SK-N-SH (cell line): ENCODE measurements around the gene DLG1. TPM values are rescaled to one million over a fixed set of nuclear protein-coding genes. Genes with fewer than 3 reads are reported as not detected.

Source experiments
- CTCF ChIA-PET: fragments of 300-600, 350-600 bp; formaldehyde crosslinking; extraction: SDS; loops from one replicate; lab custom pipeline; 2021; lab: Yijun Ruan, JAX
- POLR2A ChIA-PET: fragments of 350-600 bp; sonication (Branson Sonifier 250); formaldehyde crosslinking; extraction: SDS; loops from one replicate; lab custom pipeline; 2020; ENCODE audit warnings: antibody characterized with exemption, inconsistent platforms; lab: Yijun Ruan, JAX
- DNase-seq: peaks from one replicate; pipeline ENCODE4 v3.0.0; 2012
- H2AFZ ChIP-seq: fragments of 200-600 bp; sonication (generic); 2 replicates; pipeline ENCODE4 v1.8.1; 2016; ENCODE audit warnings: antibody characterized with exemption, mild to moderate bottlenecking, low read depth
- H3F3A ChIP-seq: fragments of 200-600 bp; sonication (generic); replicated peaks from 2 replicates; pipeline ENCODE3; 2016; ENCODE audit warnings: antibody characterized with exemption, mild to moderate bottlenecking; ENCODE audit not compliant: insufficient read depth
- H3K27ac ChIP-seq, 2 experiments: fragments of 200-500 bp in 1 of 2; fragments of 200-600 bp in 1 of 2; sonication (Bioruptor generic) in 1 of 2; sonication (generic), shearing (Covaris generic) in 1 of 2; 2 replicates each; pipeline versions ENCODE4 v1.5.1 to v1.6.1; 2014 to 2016; ENCODE audit warnings: low read depth in 2 of 2, inconsistent platforms in 1 of 2, low read length in 1 of 2, mild to moderate bottlenecking in 1 of 2, mixed read lengths in 1 of 2
- H3K27me3 ChIP-seq: fragments of 200-600 bp; sonication (generic), shearing (Covaris generic); 2 replicates; pipeline ENCODE4 v1.6.1; 2016; ENCODE audit warnings: mixed run types; ENCODE audit not compliant: insufficient read depth
- H3K36me3 ChIP-seq, 2 experiments: fragments of 200-500 bp in 1 of 2; fragments of 200-600 bp in 1 of 2; sonication (Bioruptor generic) in 1 of 2; sonication (generic) in 1 of 2; replicated peaks in 1 of 2; 2 replicates each; pipeline versions ENCODE3 to v1.5.1; 2014 to 2016; ENCODE audit warnings: low read length in 1 of 2, mild to moderate bottlenecking in 1 of 2; ENCODE audit not compliant: insufficient read depth in 2 of 2, control insufficient read depth in 1 of 2
- H3K4me1 ChIP-seq, 2 experiments: fragments of 200-500 bp in 1 of 2; fragments of 200-600 bp in 1 of 2; sonication (Bioruptor generic) in 1 of 2; sonication (generic), shearing (Covaris generic) in 1 of 2; 2 replicates each; pipeline versions ENCODE4 v1.5.1 to v1.6.1; 2014 to 2016; ENCODE audit warnings: low read depth in 1 of 2, low read length in 1 of 2, mixed run types in 1 of 2; ENCODE audit not compliant: insufficient read depth in 2 of 2, control insufficient read depth in 1 of 2
- H3K4me2 ChIP-seq: fragments of 200-600 bp; sonication (generic), shearing (Covaris generic); 2 replicates; pipeline ENCODE4 v1.6.1; 2017; ENCODE audit warnings: mixed run types
- H3K4me3 ChIP-seq, 2 experiments: fragments of 200-500 bp in 1 of 2; fragments of 200-600 bp in 1 of 2; sonication (Bioruptor generic) in 1 of 2; sonication (generic), shearing (Covaris generic) in 1 of 2; 2 replicates each; pipeline versions ENCODE4 v1.5.1 to v1.8.1; 2014 to 2016; ENCODE audit warnings: low read depth in 2 of 2, inconsistent platforms in 1 of 2, low read length in 1 of 2, mild to moderate bottlenecking in 1 of 2, mixed read lengths in 1 of 2, moderate library complexity in 1 of 2
- H3K79me2 ChIP-seq: fragments of 200-600 bp; sonication (generic); 2 replicates; pipeline ENCODE4 v1.8.1; 2017; ENCODE audit warnings: mild to moderate bottlenecking; ENCODE audit not compliant: insufficient read depth
- H3K9ac ChIP-seq: fragments of 200-600 bp; sonication (generic); 2 replicates; pipeline ENCODE4 v1.6.1; 2017; ENCODE audit warnings: mixed run types
- H3K9me2 ChIP-seq: fragments of 200-600 bp; sonication (generic); 2 replicates; pipeline ENCODE4 v1.6.1; 2017; ENCODE audit warnings: mixed run types
- H3K9me3 ChIP-seq: fragments of 200-600 bp; sonication (generic); 2 replicates; pipeline ENCODE4 v1.6.1; 2017; ENCODE audit warnings: mixed run types, mild to moderate bottlenecking, moderate library complexity
- H4K20me1 ChIP-seq: fragments of 200-600 bp; sonication (generic); 2 replicates; pipeline ENCODE4 v1.6.1; 2017; ENCODE audit warnings: mild to moderate bottlenecking, mixed run types; ENCODE audit not compliant: insufficient read depth
- CHD2 ChIP-seq: fragments of 150-350 bp; IDR thresholded peaks from 2 replicates; pipeline ENCODE4 v1.6.1; 2018; ENCODE audit warnings: low read length; ENCODE audit not compliant: partially characterized antibody
- EP300 ChIP-seq, 2 experiments: IDR thresholded peaks; 2 replicates each; pipeline versions ENCODE4 v1.4.0 to v1.6.1; 2012; ENCODE audit warnings: borderline replicate concordance in 1 of 2, low read depth in 1 of 2, low read length in 1 of 2
- FOXJ3 ChIP-seq: sonication (generic); formaldehyde crosslinking; IDR thresholded peaks from 2 replicates; pipeline ENCODE4 v1.5.1; 2020; ENCODE audit warnings: mild to moderate bottlenecking, missing genetic modification reagents
- IRF3 ChIP-seq: fragments of 150-350 bp; IDR thresholded peaks from 2 replicates; pipeline ENCODE4 v1.6.1; 2016; ENCODE audit warnings: mild to moderate bottlenecking, low read depth, low read length
- JUND ChIP-seq: IDR thresholded peaks from 2 replicates; pipeline ENCODE4 v1.4.0; 2012
- MEF2A ChIP-seq: IDR thresholded peaks from 2 replicates; pipeline ENCODE4 v1.4.0; 2012; ENCODE audit warnings: low read depth, borderline replicate concordance
- RCOR1 ChIP-seq: fragments of 150-350 bp; IDR thresholded peaks from 2 replicates; pipeline ENCODE4 v1.6.1; 2017; ENCODE audit warnings: antibody characterized with exemption, low read length
- RFX5 ChIP-seq: IDR thresholded peaks from 2 replicates; pipeline ENCODE4 v1.6.1; 2012; ENCODE audit warnings: mild to moderate bottlenecking, improper control_type of control experiment, low read length
- RXRA ChIP-seq: IDR thresholded peaks from 2 replicates; pipeline ENCODE4 v1.4.0; 2012; ENCODE audit warnings: low read depth, mild to moderate bottlenecking, borderline replicate concordance
- TAF1 ChIP-seq: IDR thresholded peaks from 2 replicates; pipeline ENCODE4 v1.6.1; 2012; ENCODE audit warnings: low read depth, mild to moderate bottlenecking, low read length, moderate library complexity, borderline replicate concordance
- TCF12 ChIP-seq: IDR thresholded peaks from 2 replicates; pipeline ENCODE4 v1.4.0; 2012
- YY1 ChIP-seq: IDR thresholded peaks from 2 replicates; pipeline ENCODE4 v1.4.0; 2012; ENCODE audit warnings: low read depth, mild to moderate bottlenecking
- WGBS: methylation state at CpG from one replicate; pipeline ENCODE4 v1.1.6; 2017; ENCODE audit warnings: low lambda C conversion rate; 5-methylcytosine and 5-hydroxymethylcytosine counted together
- polyA plus RNA-seq, 3 experiments: library from polyadenylated mRNA; depleted of rRNA; stranded (reverse); fragments of >200 nt; gene quantifications; 2 replicates each; pipeline ENCODE4 v1.2.3, GENCODE V29; 2012
- TF ChIP-seq, protein P1 (sequence below): IDR thresholded peaks from 2 replicates; pipeline ENCODE4; 2012
- TF ChIP-seq, protein P2 (sequence below): fragments of 200-600 bp; sonication (generic); IDR thresholded peaks from 2 replicates; pipeline ENCODE4 v1.6.1; 2017; ENCODE audit warnings: antibody characterized with exemption, mild to moderate bottlenecking, moderate library complexity

DLG1 gene
- polyA plus RNA-seq, 1 of the 3 experiments (the other 2 are of a cell fraction), result 16.5 TPM

- peaks cover 39% of the 10 kb centered on the region for H4K20me1 ChIP-seq
- H3K4me3 ChIP-seq, result no peak overlapping the region
- TF ChIP-seq YY1, result no peak
- TF ChIP-seq TCF12, result peak; percentile 34
- no peak for TF ChIP-seq EP300 (IDR thresholded peaks at IDR 0.05; ENCODE audit: borderline replicate concordance in 1 of 2, low read depth in 1 of 2, low read length in 1 of 2)
- TF ChIP-seq RFX5, result no peak
- TF ChIP-seq, protein P1, sequence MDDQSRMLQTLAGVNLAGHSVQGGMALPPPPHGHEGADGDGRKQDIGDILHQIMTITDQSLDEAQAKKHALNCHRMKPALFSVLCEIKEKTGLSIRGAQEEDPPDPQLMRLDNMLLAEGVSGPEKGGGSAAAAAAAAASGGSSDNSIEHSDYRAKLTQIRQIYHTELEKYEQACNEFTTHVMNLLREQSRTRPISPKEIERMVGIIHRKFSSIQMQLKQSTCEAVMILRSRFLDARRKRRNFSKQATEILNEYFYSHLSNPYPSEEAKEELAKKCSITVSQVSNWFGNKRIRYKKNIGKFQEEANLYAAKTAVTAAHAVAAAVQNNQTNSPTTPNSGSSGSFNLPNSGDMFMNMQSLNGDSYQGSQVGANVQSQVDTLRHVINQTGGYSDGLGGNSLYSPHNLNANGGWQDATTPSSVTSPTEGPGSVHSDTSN, result peak; percentile 34; the same call in 1 of the 2 replicates
- TF ChIP-seq JUND, result 0 out of 2 replicates have a peak, but pooled peaks have one; percentile 6
- TF ChIP-seq CHD2, result no peak
- no peak for TF ChIP-seq FOXJ3 (CRISPR knock-in tag)
- no peak for TF ChIP-seq MEF2A
- H3K9me2 ChIP-seq, result no peaks in the 10 kb centered on the region
- H3K36me3 ChIP-seq, result peaks cover 7 to 9% of the 10 kb centered on the region in 2 experiments
- POLR2A ChIA-PET, result no interaction called here
- CTCF ChIA-PET, result interaction anchor here (0.7 to 5.1 kb wide), 8 partner anchors 16 to 220 kb away, joined by 3 to 94 read pairs (median 4); partner anchors contain the start of gene MELTF
- H3K9me3 ChIP-seq, result no peaks in the 10 kb centered on the region
- 41% methylated on average over 3 of the region's 3 CpGs for WGBS
- H3K79me2 ChIP-seq, result peaks cover 56% of the 10 kb centered on the region
- no peak for DNase-seq
- peak overlapping the region; percentile 9 to 55 for H3K27ac ChIP-seq
- 0 out of 2 replicates have a peak overlapping the region, but pooled peaks have one; percentile 26 for H3K4me2 ChIP-seq
- peaks cover 21% of the 10 kb centered on the region for H3F3A ChIP-seq
- no peak overlapping the region for H2AFZ ChIP-seq
- no peak overlapping the region for H3K9ac ChIP-seq
- peaks cover 14 to 16% of the 10 kb centered on the region in 2 experiments; a peak in 3 of 4 replicates for H3K4me1 ChIP-seq
- H3K27me3 ChIP-seq, result no peaks in the 10 kb centered on the region
Measured at GRCh38 chr3:197189623-197190022, 108.8 kb downstream of the DLG1 start.

- peak overlapping the region in 1 of 2 experiments; percentile 9; a peak in 1 of 4 replicates for H3K27ac ChIP-seq
- peaks cover 58% of the 10 kb centered on the region for H3K79me2 ChIP-seq
- peaks cover 39% of the 10 kb centered on the region for H4K20me1 ChIP-seq
Measured at GRCh38 chr3:197188963-197189362, 109.4 kb downstream of the DLG1 start.

More at GRCh38 chr3:197188963-197189362, 109.4 kb downstream of the DLG1 start:
- ChIA-PET CTCF (interaction anchor here (0.8 to 5.1 kb wide), 9 partner anchors 9 to 219 kb away, joined by 3 to 94 read pairs (median 6); partner anchors contain the start of gene MELTF), POLR2A (no interaction called here)
- no peaks in the 10 kb centered on the region for H3K9me2 ChIP-seq
- 50% methylated on average over 3 of the region's 3 CpGs for WGBS
- H2AFZ ChIP-seq, result no peak overlapping the region
- 0 out of 2 replicates have a peak overlapping the region, but pooled peaks have one; percentile 26 for H3K4me2 ChIP-seq
- H3K36me3 ChIP-seq, result peaks cover 7 to 9% of the 10 kb centered on the region in 2 experiments
- H3K9me3 ChIP-seq, result no peaks in the 10 kb centered on the region
- no peaks in the 10 kb centered on the region for H3K27me3 ChIP-seq
- no peak for DNase-seq
- H3F3A ChIP-seq, result peaks cover 21% of the 10 kb centered on the region
- no peak overlapping the region; the same call in 1 of the 2 replicates for H3K9ac ChIP-seq
- peaks cover 16 to 18% of the 10 kb centered on the region in 2 experiments; a peak in 3 of 4 replicates for H3K4me1 ChIP-seq
- TF ChIP-seq TAF1, result no peak
- TF ChIP-seq RCOR1, result no peak
- TF ChIP-seq IRF3, result no peak
- TF ChIP-seq RXRA, result no peak
- no peak for TF ChIP-seq CHD2
- TF ChIP-seq, protein P2, sequence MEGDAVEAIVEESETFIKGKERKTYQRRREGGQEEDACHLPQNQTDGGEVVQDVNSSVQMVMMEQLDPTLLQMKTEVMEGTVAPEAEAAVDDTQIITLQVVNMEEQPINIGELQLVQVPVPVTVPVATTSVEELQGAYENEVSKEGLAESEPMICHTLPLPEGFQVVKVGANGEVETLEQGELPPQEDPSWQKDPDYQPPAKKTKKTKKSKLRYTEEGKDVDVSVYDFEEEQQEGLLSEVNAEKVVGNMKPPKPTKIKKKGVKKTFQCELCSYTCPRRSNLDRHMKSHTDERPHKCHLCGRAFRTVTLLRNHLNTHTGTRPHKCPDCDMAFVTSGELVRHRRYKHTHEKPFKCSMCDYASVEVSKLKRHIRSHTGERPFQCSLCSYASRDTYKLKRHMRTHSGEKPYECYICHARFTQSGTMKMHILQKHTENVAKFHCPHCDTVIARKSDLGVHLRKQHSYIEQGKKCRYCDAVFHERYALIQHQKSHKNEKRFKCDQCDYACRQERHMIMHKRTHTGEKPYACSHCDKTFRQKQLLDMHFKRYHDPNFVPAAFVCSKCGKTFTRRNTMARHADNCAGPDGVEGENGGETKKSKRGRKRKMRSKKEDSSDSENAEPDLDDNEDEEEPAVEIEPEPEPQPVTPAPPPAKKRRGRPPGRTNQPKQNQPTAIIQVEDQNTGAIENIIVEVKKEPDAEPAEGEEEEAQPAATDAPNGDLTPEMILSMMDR, result no peak
- no peak overlapping the region for H3K4me3 ChIP-seq
